ENCODE data around the gene IPO5.

The IPO5 gene

GRCh38 chr13:98065468-98065867 is 112.0 kb downstream of the IPO5 start:
- no peak for DNase-seq

GRCh38 chr13:98066636-98067035 is 113.2 kb downstream of the IPO5 start:
- no peak for DNase-seq

DNA sequence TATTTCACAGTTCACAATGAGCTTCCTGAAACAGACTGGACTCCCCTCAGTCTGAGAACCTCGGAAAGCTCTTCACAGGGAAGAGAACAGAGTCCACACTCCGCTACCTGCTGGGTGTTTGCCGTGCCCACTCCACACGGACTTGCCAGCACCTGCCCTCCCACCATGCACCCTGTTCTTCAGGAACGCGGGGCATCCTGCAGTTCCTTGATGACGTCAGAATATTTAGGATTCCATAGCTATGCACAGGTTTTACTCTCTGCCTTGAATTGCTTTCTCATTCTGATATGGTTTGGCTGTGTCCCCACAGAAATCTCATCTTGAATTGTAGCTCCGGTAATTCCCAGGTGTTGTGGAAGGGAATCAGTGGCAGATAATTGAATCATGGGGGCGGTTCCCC is 115.0 kb downstream of the IPO5 start:
- DNase-seq, result no peak

- no peak for DNase-seq
Measured at GRCh38 chr13:98069985-98070384, 116.5 kb downstream of the IPO5 start.

DNA sequence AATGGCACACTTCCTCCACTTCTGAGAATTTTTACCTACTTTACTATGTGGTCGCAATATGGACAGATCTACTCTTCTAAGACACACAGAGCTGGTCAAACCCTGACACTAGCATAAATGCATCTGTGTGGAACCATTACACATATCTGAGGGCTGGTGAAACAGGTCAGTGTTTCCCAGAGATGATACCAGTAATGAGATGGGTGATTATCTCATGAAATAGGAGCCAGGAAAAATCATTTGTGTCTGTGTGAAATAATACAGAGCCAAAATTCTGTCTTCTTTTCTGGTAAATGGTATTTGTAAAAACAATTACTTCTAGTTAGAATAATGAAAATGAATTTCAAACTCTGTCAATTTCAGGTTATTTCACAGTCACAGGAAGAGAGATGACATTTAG is 117.8 kb downstream of the IPO5 start:
- no peak for DNase-seq

DNA sequence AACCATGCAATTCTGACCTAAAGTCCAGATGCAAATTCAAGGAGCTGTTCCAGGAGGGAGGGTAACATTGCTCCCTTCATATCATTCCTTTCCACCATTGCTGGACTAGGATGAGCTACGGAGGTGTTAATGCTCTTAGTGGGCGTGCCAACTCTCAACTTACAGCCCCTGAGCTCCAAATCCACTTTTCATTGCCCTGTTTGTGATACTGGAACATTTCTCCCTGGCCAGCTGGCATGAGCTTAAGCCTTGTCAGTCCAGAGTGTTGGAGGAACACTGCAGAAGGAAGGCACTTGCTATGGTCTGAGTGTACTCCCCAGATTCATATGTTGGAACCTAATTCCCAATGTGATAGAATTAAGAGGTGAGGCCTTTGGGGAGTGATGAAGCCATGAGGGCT is 119.0 kb downstream of the IPO5 start:
- no peak for DNase-seq

Data from GOT3 (cell line).